GM18909 (cell line): ENCODE measurements around the gene KRTAP3-1.

Source experiments
- ATAC-seq: cut with Tn5 transposase; IDR thresholded peaks from one replicate; pipeline ENCODE4 v1.9.1; 2021; ENCODE audit warnings: mild to moderate bottlenecking; ENCODE audit not compliant: unreplicated experiment, poor library complexity

KRTAP3-1 gene

DNA sequence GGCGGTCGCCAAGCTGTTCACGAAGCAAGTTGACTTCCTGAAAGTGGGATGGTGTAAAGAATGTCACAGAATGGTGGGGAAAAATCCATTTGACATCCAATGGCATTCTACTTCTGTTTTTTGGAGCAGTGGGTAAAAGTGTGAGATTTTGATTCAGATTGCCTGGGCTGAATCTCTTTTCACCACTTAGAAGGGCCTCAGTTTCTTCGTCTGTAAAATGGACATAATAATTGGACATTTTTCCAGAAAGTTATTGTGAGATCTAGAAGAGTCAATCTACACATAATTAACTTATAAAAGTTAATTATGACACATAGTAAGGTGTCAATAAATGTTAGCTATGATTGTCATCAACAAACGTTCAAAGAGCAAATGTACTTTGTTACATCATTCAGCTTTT is 27.8 kb downstream of the KRTAP3-1 start:
- no peak for ATAC-seq

- no peak for ATAC-seq
Measured at GRCh38 chr17:40980596-40980995, 28.3 kb downstream of the KRTAP3-1 start.

DNA sequence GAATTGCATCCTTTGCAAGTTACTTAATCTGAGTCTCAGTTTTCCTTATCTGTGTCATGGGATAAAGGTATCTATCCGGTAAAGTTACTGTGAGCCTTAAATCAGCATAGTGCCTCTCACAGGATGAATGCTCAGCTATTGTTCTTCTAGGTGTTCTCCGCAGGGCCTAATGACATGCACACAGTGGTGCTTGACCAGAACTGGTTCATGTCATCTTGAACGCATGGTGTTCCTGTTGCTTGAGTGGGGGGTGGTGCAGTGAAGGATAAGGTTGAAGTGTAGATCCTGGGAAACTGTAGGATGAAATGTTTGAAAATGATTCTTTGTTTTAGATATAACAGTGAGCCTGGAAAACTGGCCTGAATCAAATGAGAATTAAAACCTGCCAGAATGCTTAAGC is 28.8 kb downstream of the KRTAP3-1 start:
- ATAC-seq = no peak

GRCh38 chr17:40978575-40979151 is 30.3 kb downstream of the KRTAP3-1 start:
- no peak for ATAC-seq

- no peak for ATAC-seq
Measured at GRCh38 chr17:40975516-40975915, 33.4 kb downstream of the KRTAP3-1 start.

- no peak for ATAC-seq
Measured at GRCh38 chr17:40974366-40974765, 34.6 kb downstream of the KRTAP3-1 start.

DNA sequence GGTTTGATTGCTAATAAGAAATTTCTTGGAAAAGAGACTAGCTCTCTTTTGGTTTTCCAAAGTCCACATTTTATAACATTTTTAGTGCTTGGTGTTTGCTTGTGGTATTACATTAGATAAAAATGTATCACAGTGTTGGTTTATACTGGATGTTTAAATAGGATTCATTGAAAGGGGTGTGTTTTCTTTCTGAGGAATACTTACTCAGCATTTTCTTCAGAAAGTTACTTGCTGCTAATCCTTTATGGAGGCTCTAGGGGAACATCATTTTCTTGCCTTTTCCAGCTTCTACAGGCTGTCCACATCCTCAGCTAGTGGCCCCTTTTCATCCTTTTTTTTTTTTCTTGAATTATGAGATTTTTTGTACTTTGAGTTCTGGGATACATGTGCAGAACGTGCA is 41.3 kb downstream of the KRTAP3-1 start:
- no peak for ATAC-seq

- no peak for ATAC-seq
Measured at GRCh38 chr17:40966848-40967247, 42.1 kb downstream of the KRTAP3-1 start, which contains the start of gene KRT39. TSS of gene KRT39 (minus strand) at chr17:40966948. CDS start at chr17:40966856, 92 bp downstream.

DNA sequence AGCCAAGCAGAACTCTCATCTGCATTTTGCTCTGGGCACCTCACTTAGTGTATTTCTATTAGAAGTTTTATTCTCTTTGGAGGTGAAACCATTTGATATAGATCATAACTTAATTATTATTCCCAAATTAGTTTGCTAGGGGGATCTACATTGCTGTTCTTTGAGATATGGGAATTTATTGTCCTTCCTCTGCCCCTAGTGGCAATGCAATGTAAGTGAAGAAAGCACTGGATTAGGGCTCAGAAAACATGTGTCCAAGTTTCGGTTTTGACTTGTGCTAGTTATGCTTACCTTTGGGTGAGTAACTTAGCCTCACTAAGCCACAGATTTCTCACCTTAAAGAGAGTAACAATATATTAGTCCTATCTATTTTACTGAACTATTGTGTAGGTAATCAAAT is 45.1 kb downstream of the KRTAP3-1 start:
- ATAC-seq = no peak

- ATAC-seq = no peak
Measured at GRCh38 chr17:40962059-40962561, 46.8 kb downstream of the KRTAP3-1 start.

GRCh38 chr17:40961591-40961990 is 47.3 kb downstream of the KRTAP3-1 start:
- ATAC-seq = no peak

DNA sequence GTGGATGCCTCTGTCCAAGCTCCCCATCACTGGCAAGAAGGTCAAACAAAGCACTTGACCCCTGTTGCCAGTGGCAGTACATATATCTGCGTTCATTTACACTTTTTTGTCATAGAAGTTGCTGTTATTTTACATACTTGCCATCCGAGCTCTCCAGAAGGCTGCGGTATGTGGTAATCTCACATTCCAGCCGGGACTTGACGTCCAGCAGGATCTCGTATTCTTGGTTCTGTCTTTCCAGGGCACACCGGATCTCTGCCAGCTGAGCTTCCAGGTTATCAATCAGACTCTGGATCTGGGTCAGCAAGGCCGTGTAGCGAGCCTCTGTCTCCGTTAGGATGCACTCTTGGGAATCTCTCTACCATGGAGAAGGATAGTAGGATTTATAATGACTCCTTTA is 48.8 kb downstream of the KRTAP3-1 start:
- ATAC-seq = no peak
